Neural cell (in vitro differentiated cells): ENCODE data around the gene ZDHHC7. TPM values are rescaled to one million over a fixed set of nuclear protein-coding genes. Genes with fewer than 3 reads are reported as not detected.

Source experiments
- H2AFZ ChIP-seq: fragments of 200-600, 300-800 bp; sonication (generic), shearing (Covaris generic); 2 replicates; pipeline ENCODE4 v1.6.0; 2014; ENCODE audit warnings: low read depth, mild to moderate bottlenecking, antibody characterized with exemption, low read length, moderate library complexity
- H3F3A ChIP-seq: fragments of 200-600 bp; shearing (Covaris generic); 2 replicates; pipeline ENCODE4 v1.6.1; 2016; ENCODE audit warnings: mild to moderate bottlenecking, moderate library complexity, mixed read lengths, antibody characterized with exemption, low read length; ENCODE audit not compliant: insufficient read depth, poor library complexity, severe bottlenecking
- H3K27ac ChIP-seq: fragments of 200-600, 300-800 bp; sonication (generic), shearing (Covaris generic); 2 replicates; pipeline ENCODE4 v1.5.1; 2014; ENCODE audit warnings: mild to moderate bottlenecking, low read length, moderate library complexity
- H3K27me3 ChIP-seq: fragments of 300-800, 200-600 bp; sonication (generic), shearing (Covaris generic); 2 replicates; pipeline ENCODE4 v1.6.0; 2014; ENCODE audit warnings: mild to moderate bottlenecking, low read depth, low read length, moderate library complexity; ENCODE audit not compliant: insufficient read depth
- H3K36me3 ChIP-seq: fragments of 300-800, 200-600 bp; sonication (generic), shearing (Covaris generic); 2 replicates; pipeline ENCODE4 v1.5.1; 2014; ENCODE audit warnings: mild to moderate bottlenecking, antibody characterized with exemption, low read length, moderate library complexity; ENCODE audit not compliant: insufficient read depth
- H3K4me2 ChIP-seq: fragments of 300-800, 200-600 bp; sonication (generic), shearing (Covaris generic); 2 replicates; pipeline ENCODE4 v1.6.0; 2014; ENCODE audit warnings: mild to moderate bottlenecking, low read length
- H3K4me3 ChIP-seq: fragments of 300-800, 200-600 bp; sonication (generic), shearing (Covaris generic); 2 replicates; pipeline ENCODE4 v1.5.1; 2014; ENCODE audit warnings: mild to moderate bottlenecking, low read length, moderate library complexity
- H3K79me2 ChIP-seq: fragments of 200-600 bp; shearing (Covaris generic); replicated peaks from 2 replicates; pipeline ENCODE4 v1.6.0; 2014; ENCODE audit warnings: mild to moderate bottlenecking, low read length, moderate library complexity; ENCODE audit not compliant: insufficient read depth
- H3K9ac ChIP-seq: fragments of 300-800, 200-600 bp; sonication (generic), shearing (Covaris generic); 2 replicates; pipeline ENCODE4 v1.6.1; 2016; ENCODE audit warnings: mild to moderate bottlenecking, low read length, mixed read lengths
- H3K9me2 ChIP-seq: fragments of 200-600 bp; shearing (Covaris generic); 2 replicates; pipeline ENCODE4 v1.6.1; 2016; ENCODE audit warnings: mild to moderate bottlenecking, low read length, mixed read lengths; ENCODE audit not compliant: insufficient read depth
- H3K9me3 ChIP-seq: fragments of 200-600, 300-800 bp; sonication (generic), shearing (Covaris generic); 2 replicates; pipeline ENCODE4 v1.6.1; 2016; ENCODE audit warnings: mild to moderate bottlenecking, mixed run types, low read length, moderate library complexity, mixed read lengths
- H4K20me1 ChIP-seq: fragments of 200-600 bp; shearing (Covaris generic); 2 replicates; pipeline ENCODE4 v1.6.1; 2016; ENCODE audit warnings: mild to moderate bottlenecking, mixed run types; ENCODE audit not compliant: insufficient read depth
- EP300 ChIP-seq: fragments of 450-650 bp; conservative IDR thresholded peaks from 2 replicates; pipeline ENCODE4 v1.6.1; 2014; ENCODE audit warnings: antibody characterized with exemption, mild to moderate bottlenecking, moderate library complexity; ENCODE audit not compliant: poor library complexity, severe bottlenecking
- EZH2 ChIP-seq: fragments of 200-600, 300-800 bp; shearing (Covaris generic), sonication (generic); IDR thresholded peaks from 2 replicates; pipeline ENCODE4 v1.6.1; 2014; ENCODE audit warnings: antibody characterized with exemption, low read length, borderline replicate concordance, mild to moderate bottlenecking; ENCODE audit not compliant: insufficient read depth, poor library complexity, severe bottlenecking
- MXI1 ChIP-seq: fragments of 450-650 bp; conservative IDR thresholded peaks from 2 replicates; pipeline ENCODE4 v1.6.1; 2014; ENCODE audit warnings: antibody characterized with exemption, mild to moderate bottlenecking; ENCODE audit not compliant: poor library complexity, severe bottlenecking
- POLR2AphosphoS5 ChIP-seq: IDR thresholded peaks from 2 replicates; pipeline ENCODE4 v1.6.1; 2012
- RAD21 ChIP-seq: fragments of 450-650 bp; conservative IDR thresholded peaks from 2 replicates; pipeline ENCODE4 v1.6.1; 2014; ENCODE audit warnings: antibody characterized with exemption, mild to moderate bottlenecking, moderate library complexity
- SMC3 ChIP-seq: fragments of 450-650 bp; conservative IDR thresholded peaks from 2 replicates; pipeline ENCODE4 v1.6.1; 2014; ENCODE audit warnings: antibody characterized with exemption, mild to moderate bottlenecking, moderate library complexity; ENCODE audit not compliant: poor library complexity
- TAF1 ChIP-seq: IDR thresholded peaks from 2 replicates; pipeline ENCODE4 v1.6.1; 2012; ENCODE audit warnings: low read depth
- polyA plus RNA-seq: library from polyadenylated mRNA; depleted of rRNA; stranded (reverse); fragments of >200 nt; gene quantifications from 2 replicates; pipeline ENCODE4 v1.2.3, GENCODE V29; 2014
- TF ChIP-seq, protein P1 (sequence below): IDR thresholded peaks from 2 replicates; pipeline ENCODE4 v1.6.1; 2012; ENCODE audit warnings: borderline replicate concordance
- TF ChIP-seq, protein P2 (sequence below): fragments of 450-650 bp; IDR thresholded peaks from 2 replicates; pipeline ENCODE4 v1.5.1; 2014; ENCODE audit warnings: antibody characterized with exemption, mild to moderate bottlenecking, moderate library complexity; ENCODE audit not compliant: poor library complexity, severe bottlenecking

ZDHHC7 gene
- polyA plus RNA-seq, 1 donor from 2014 or later: 33.8 TPM

- no peaks in the 10 kb centered on the region for H3K9me2 ChIP-seq
- no peaks in the 10 kb centered on the region for H3K36me3 ChIP-seq
- H4K20me1 ChIP-seq: no peaks in the 10 kb centered on the region
- no peak overlapping the region for H3K9ac ChIP-seq
- no peak overlapping the region for H3K27ac ChIP-seq
- H3K27me3 ChIP-seq: no peaks in the 10 kb centered on the region
- H2AFZ ChIP-seq: no peak overlapping the region
- no peaks in the 10 kb centered on the region for H3F3A ChIP-seq
- H3K9me3 ChIP-seq: no peaks in the 10 kb centered on the region
- H3K79me2 ChIP-seq: no peaks in the 10 kb centered on the region
- no peak overlapping the region for H3K4me2 ChIP-seq
- H3K4me3 ChIP-seq: no peak overlapping the region
- TF ChIP-seq EP300: no peak
- no peak for TF ChIP-seq RAD21
- TF ChIP-seq, protein P1, sequence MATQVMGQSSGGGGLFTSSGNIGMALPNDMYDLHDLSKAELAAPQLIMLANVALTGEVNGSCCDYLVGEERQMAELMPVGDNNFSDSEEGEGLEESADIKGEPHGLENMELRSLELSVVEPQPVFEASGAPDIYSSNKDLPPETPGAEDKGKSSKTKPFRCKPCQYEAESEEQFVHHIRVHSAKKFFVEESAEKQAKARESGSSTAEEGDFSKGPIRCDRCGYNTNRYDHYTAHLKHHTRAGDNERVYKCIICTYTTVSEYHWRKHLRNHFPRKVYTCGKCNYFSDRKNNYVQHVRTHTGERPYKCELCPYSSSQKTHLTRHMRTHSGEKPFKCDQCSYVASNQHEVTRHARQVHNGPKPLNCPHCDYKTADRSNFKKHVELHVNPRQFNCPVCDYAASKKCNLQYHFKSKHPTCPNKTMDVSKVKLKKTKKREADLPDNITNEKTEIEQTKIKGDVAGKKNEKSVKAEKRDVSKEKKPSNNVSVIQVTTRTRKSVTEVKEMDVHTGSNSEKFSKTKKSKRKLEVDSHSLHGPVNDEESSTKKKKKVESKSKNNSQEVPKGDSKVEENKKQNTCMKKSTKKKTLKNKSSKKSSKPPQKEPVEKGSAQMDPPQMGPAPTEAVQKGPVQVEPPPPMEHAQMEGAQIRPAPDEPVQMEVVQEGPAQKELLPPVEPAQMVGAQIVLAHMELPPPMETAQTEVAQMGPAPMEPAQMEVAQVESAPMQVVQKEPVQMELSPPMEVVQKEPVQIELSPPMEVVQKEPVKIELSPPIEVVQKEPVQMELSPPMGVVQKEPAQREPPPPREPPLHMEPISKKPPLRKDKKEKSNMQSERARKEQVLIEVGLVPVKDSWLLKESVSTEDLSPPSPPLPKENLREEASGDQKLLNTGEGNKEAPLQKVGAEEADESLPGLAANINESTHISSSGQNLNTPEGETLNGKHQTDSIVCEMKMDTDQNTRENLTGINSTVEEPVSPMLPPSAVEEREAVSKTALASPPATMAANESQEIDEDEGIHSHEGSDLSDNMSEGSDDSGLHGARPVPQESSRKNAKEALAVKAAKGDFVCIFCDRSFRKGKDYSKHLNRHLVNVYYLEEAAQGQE: no peak
- no peak for TF ChIP-seq SMC3
- TF ChIP-seq, protein P2, sequence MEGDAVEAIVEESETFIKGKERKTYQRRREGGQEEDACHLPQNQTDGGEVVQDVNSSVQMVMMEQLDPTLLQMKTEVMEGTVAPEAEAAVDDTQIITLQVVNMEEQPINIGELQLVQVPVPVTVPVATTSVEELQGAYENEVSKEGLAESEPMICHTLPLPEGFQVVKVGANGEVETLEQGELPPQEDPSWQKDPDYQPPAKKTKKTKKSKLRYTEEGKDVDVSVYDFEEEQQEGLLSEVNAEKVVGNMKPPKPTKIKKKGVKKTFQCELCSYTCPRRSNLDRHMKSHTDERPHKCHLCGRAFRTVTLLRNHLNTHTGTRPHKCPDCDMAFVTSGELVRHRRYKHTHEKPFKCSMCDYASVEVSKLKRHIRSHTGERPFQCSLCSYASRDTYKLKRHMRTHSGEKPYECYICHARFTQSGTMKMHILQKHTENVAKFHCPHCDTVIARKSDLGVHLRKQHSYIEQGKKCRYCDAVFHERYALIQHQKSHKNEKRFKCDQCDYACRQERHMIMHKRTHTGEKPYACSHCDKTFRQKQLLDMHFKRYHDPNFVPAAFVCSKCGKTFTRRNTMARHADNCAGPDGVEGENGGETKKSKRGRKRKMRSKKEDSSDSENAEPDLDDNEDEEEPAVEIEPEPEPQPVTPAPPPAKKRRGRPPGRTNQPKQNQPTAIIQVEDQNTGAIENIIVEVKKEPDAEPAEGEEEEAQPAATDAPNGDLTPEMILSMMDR: no peak
- no peak for TF ChIP-seq POLR2AphosphoS5
- TF ChIP-seq EZH2: no peak
- no peak for TF ChIP-seq MXI1
- no peak for TF ChIP-seq TAF1
Observed at GRCh38 chr16:84985079-84986065, 26.0 kb downstream of the ZDHHC7 start.

DNA sequence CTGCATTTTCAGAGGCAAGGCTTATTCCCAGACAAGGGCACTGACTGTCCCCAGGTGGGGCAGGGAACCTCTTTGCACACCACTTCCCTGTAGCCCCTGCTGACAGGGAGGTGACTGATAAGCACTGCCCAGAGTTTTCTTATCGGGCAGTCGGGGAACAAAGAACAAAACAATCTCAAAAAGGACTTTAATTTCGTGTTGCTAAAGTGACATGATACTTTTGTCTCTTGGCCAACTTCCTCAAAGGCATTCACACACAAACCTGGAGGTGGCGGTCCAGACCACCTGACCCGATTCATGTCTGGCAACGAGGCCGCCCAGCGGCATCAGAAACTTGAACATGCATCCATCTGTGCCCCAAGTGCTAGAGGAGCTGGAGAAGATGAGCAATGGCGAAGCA, 28.9 kb downstream of the ZDHHC7 start:
- Histone ChIP-seq H3K4me2 (no peak overlapping the region), H2AFZ (no peak overlapping the region), H3K9me2 (no peaks in the 10 kb centered on the region), H3F3A (no peaks in the 10 kb centered on the region), H3K36me3 (no peaks in the 10 kb centered on the region), H3K79me2 (no peaks in the 10 kb centered on the region), H3K9ac (no peak overlapping the region), H3K9me3 (no peaks in the 10 kb centered on the region), H3K27me3 (no peaks in the 10 kb centered on the region), H3K27ac (no peak overlapping the region), H4K20me1 (no peaks in the 10 kb centered on the region), H3K4me3 (no peak overlapping the region)
- no peak for TF ChIP-seq EZH2
